C4-2B (cell line): Measurements from ENCODE around the gene CDH18.

Source experiments
- H3K27ac ChIP-seq: fragments of 450-650 bp; 2 replicates; pipeline ENCODE4 v1.5.1; 2017
- ZFX ChIP-seq: fragments of 450-650 bp; IDR thresholded peaks from 2 replicates; pipeline ENCODE4 v1.6.1; 2017
- TF ChIP-seq, protein P1 (sequence below): fragments of 450-650 bp; conservative IDR thresholded peaks from 2 replicates; pipeline ENCODE4 v1.5.1; 2017; ENCODE audit warnings: mild to moderate bottlenecking

Gene CDH18

DNA sequence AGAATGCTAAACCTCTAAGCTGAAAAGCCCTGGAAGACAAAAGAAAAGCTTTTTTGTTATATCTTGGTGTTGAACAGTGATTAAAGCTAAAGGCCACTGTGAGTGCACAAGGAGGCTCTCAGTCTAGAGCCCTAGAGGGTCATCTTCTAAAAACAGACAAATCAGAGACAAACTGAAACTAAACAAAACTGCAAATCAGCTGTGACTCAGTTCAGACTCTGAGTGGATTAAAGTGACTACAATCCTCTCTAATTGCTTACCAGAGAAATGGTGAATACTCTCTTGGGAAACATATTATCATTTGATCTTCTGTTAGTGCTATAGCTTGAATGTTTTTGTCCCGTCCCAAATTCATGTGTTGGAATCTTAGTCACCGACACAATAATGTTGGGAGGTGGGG lies 491.9 kb downstream of the CDH18 start:
- TF ChIP-seq ZFX: no peak
- TF ChIP-seq, protein P1, sequence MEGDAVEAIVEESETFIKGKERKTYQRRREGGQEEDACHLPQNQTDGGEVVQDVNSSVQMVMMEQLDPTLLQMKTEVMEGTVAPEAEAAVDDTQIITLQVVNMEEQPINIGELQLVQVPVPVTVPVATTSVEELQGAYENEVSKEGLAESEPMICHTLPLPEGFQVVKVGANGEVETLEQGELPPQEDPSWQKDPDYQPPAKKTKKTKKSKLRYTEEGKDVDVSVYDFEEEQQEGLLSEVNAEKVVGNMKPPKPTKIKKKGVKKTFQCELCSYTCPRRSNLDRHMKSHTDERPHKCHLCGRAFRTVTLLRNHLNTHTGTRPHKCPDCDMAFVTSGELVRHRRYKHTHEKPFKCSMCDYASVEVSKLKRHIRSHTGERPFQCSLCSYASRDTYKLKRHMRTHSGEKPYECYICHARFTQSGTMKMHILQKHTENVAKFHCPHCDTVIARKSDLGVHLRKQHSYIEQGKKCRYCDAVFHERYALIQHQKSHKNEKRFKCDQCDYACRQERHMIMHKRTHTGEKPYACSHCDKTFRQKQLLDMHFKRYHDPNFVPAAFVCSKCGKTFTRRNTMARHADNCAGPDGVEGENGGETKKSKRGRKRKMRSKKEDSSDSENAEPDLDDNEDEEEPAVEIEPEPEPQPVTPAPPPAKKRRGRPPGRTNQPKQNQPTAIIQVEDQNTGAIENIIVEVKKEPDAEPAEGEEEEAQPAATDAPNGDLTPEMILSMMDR: no peak

GRCh38 chr5:19492861-19493260 lies 495.1 kb downstream of the CDH18 start:
- no peak for TF ChIP-seq ZFX
- TF ChIP-seq, protein P1: no peak
- no peak overlapping the region for H3K27ac ChIP-seq

More for the DNA sequence above, 491.9 kb downstream of the CDH18 start:
- peak overlapping the region; percentile 58 for H3K27ac ChIP-seq

- H3K27ac ChIP-seq: peak overlapping the region; percentile 37
- TF ChIP-seq, protein P1: no peak
- no peak for TF ChIP-seq ZFX
Measured at GRCh38 chr5:19488786-19489185, 499.2 kb downstream of the CDH18 start.

DNA sequence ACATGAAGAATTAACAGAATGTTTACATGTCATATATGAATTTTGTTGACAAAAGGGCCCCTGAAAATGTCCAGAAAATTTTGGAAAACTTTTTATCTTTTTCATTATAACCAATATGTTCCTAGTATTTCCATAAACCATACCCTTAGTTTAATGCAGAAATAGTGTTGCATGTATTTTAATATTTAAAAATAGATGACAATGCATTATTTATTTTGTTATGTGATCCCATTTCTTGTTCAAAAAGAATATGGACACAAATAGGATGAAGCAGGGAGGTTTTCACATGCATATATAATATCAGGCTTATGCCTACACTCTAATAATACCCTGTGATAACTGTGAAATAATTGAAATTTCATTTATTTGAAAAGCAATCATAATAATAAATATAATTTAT lies 500.5 kb downstream of the CDH18 start:
- no peak for TF ChIP-seq ZFX
- TF ChIP-seq, protein P1: no peak
- H3K27ac ChIP-seq: no peak overlapping the region

- TF ChIP-seq, protein P1: no peak
- TF ChIP-seq ZFX: no peak
- H3K27ac ChIP-seq: no peak overlapping the region
Measured at GRCh38 chr5:19479562-19479961, 508.4 kb downstream of the CDH18 start.

GRCh38 chr5:19462019-19462418 lies 526.0 kb downstream of the CDH18 start:
- TF ChIP-seq, protein P1: no peak
- TF ChIP-seq ZFX: no peak
- no peak overlapping the region for H3K27ac ChIP-seq

GRCh38 chr5:19424506-19424905 lies 563.5 kb downstream of the CDH18 start:
- TF ChIP-seq ZFX: no peak
- TF ChIP-seq, protein P1: no peak
- no peak overlapping the region for H3K27ac ChIP-seq
